HG02763 (cell line): Measurements from ENCODE around the gene DCAKD.

Experiments used
- ATAC-seq: cut with Tn5 transposase; IDR thresholded peaks from one replicate; pipeline ENCODE4 v1.9.1; 2021; ENCODE audit warnings: mild to moderate bottlenecking, moderate library complexity; ENCODE audit not compliant: unreplicated experiment

The DCAKD gene

GRCh38 chr17:45032174-45032541 is 19.3 kb downstream of the DCAKD start:
- no peak for ATAC-seq

DNA sequence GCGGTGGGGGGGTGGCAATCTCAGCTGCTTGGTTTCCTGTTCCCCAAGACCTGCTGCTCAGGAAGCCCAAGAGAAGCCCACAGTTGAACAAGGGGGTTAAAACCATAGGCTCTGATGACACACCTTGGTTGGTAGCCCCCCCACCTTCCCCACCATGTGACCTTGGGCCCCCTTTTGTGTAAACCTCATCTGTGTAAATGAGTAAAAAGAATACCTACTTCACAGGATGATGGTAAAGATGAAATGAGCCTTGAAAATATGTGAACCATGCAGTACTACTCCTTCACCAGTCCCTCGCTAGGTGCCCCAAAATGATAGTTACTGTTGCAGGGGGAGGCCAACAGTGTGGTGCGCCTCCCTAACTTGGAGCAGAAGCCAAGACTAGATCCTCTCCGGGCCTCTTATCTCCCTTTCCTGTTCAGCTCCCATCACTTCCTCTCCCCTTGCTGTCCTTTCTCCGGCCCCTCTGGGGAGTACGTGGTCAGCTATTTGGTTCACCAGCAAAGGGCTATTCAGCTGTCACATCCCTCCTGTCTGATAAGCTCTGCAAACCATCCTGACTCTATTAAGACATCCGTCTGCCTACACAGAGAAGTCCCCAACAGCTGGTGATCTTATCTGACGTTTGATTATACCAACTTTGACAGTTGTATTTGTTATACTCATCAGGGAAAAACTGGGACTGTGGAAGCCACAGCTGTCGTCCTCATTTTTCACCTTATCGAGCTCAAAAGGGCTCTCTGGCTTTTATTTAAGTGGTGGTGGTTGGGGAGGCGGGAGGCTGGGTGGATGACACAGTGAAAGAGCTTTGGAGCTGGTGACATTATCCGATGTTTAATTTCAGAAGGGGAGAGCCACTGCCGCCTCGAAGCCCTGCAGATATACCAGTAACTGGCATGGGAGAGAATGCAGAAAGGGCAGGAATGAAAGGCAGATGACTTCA is 19.9 kb downstream of the DCAKD start:
- ATAC-seq, result no peak

- ATAC-seq, result no peak
Observed at GRCh38 chr17:45030733-45031132, 20.7 kb downstream of the DCAKD start.

DNA sequence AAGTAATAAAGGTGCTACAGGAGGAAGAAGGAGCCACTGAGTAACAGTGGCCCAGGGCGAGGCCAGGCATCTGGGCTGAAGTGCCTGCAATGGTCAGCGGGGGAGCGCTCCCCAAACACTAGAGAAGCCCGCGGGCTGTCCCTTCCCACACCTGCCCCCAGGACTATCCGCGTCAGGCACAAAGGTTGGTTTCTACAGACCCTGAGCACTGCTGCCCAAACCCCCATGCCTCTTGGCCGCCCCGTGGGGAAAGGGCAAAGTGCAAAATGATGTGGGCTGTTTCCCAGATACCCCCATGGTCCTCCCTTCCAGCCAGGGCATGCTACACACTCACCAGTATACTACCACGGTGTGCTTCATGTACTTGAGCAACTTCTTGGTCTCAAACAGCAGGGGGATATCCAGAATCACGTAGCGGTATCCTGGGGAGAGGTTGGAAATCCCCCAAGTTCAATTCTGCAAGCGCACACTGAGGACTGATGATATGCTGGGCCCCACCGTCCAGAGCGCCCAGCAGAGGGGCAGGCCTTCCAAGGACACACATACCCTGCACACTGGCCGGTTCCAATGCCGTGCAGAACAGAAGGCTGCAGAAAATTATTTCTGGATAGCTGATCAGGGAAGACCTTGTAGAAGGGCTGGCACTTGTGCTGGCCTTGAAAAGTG is 21.5 kb downstream of the DCAKD start:
- no peak for ATAC-seq

DNA sequence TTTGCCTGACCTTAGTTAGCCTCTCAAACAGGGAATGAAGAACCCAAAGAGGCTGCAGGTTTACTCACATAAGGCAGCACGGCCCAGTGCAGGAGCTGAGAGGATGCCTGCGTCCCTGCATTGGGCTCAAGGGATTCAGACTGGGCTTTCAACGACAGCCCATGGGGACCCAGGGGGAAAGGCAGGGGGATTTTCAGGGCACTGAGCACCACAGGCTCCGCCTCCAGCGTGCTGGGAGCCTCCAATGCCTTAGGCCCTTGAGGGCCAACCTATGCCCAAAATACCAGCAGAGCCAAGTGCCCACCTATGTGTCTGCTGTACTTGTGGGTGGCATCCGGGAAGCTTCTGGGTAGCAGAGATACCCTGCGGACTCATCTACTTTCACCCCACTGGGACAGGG is 22.3 kb downstream of the DCAKD start:
- ATAC-seq, result no peak

DNA sequence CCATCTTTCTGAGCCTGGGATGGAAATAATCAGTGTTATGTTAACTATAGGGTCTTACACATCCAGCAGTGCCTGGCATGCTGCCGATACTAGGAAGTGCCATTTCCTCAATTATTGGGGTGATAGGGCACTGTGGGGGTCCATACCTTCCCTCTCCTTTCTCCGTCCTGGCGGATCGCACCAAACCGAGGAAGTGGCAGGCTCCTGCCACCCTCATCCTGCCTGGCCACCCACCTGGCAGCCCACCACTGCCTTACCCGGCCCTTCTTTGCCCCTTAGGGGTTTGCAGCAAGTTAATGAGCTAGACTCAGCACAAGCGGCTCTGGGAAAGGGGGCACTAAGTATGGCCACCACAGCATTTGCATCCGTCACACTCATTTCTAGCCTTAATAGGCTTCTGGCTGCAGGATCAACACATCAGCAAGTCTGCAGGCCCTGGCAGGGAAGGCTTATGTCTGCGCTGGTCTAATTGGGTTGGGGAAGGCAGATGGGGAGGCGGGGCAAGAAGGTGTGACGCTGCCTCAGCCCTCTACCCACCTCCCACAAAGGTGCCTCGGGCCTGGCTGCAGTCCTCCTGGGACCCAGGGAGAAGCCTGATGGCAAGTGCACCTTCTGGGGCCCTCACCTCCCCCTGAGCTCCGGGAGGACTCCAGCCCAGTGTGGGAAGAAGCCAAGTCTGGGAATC is 28.6 kb downstream of the DCAKD start:
- ATAC-seq, result no peak

DNA sequence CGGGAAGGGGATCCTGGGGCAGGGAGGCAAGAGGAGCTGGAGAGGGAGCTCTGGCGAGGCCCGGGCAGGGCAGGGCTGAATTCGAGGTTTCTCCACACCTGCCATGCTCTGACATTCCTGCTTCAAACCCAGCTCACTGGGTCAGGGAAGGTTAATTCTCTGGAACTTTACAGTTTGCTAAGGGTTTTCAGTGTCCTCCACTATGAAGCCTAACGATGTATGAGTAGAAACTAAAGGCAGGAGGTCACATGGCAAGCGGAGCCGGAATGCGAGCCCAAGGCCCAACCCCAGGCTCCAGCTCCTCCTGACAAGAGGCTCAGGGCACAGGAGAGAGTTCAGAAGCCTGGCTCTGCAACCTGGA is 29.2 kb downstream of the DCAKD start:
- no peak for ATAC-seq

- peak; percentile 49 for ATAC-seq
Observed at GRCh38 chr17:45021607-45022287, 29.7 kb downstream of the DCAKD start.

DNA sequence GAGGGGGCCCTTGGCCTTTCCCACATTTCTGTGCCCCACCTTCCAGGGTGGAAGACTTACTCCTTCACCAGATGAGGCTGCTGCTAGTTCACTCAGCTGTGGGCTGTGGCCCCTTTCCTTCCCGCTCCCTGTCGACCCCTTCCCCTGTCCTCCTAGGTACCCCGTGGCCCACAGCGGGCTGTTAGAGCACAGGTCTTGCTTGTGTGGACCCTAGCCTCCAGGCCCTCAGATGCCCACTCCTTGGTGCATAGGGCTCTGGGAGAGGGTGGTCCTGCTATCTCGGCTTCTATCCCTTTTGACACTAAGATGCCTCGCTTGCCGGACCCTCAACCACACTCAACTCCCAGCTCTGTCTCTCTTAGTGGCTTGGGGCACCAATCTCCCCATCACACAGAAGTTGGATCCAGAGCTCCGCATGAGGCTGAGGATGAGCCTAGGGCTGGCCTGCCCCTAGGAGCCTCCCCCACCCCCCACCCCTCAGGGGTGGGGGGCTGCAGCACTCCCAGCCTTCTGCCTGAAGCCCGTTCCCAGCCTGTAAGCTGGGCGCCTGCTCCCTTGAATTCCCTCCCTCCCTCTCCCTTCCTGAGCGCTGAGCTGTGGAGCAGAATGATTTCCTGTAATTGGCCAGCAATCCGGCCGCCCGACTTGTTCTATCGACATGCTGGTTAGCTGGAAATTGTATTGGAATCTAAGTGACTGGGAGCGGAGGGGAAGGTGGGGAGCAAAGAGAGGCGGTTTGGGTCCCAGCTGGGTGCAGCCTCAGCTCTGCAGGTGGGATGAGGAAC is 30.9 kb downstream of the DCAKD start:
- no peak for ATAC-seq

DNA sequence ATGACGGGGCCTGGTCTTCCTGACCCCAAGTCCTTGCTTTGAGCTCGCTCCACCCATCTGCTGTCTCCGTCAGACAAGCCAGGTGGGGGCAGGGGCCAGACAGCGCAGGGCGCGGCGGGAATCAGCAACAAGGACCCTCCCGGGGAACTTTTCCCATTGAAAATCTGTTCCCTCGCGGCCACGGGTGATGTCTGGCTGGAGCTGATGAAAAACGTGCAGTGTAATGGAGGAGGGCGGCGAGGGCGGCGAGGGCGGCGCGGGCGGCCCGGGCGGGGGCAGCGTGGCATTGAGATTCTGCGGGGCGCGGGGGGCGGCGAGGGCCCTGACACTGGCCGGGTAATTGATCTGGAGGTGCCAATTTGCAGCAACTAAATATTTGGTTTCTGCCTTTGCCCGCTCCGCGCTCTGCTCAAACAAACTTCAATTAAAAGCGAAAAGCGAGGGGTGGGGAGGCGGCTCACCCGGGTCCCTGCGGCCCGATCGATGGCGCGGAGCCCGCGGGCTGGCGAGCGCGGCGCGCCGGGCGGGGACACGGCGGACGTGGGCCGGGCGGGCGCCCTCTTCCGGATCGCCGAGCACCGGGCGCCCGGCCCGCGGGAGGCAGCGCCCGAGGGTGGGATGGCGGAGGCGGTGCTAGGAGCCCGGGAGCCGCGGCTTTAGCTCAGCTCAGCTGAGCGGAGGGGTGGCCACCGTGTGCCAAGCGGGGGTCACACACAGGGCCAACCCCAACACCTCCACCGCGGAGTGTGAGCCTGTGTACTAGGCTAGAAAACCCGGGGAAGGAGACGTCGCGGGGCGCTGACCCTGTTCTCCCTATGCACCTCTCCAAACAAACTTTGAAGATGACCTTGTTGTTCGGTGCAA is 32.4 kb downstream of the DCAKD start:
- ATAC-seq, result no peak

DNA sequence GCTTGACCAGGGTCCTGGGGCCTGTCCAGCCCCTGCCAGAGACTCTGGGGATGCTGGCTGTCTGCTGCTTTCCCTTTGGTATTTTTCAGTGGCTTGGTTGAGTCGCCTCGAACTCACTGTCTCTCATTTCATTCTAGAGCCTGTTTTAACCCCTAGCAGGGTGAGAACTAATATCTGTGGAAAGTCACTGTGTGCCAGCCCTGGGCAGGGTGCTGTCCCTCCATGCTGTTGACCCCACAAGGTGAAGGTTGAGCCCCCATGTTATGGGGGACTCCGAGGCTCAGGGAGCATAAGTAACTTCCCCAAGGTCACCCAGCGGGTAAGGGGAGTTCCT is 33.0 kb downstream of the DCAKD start:
- no peak for ATAC-seq

DNA sequence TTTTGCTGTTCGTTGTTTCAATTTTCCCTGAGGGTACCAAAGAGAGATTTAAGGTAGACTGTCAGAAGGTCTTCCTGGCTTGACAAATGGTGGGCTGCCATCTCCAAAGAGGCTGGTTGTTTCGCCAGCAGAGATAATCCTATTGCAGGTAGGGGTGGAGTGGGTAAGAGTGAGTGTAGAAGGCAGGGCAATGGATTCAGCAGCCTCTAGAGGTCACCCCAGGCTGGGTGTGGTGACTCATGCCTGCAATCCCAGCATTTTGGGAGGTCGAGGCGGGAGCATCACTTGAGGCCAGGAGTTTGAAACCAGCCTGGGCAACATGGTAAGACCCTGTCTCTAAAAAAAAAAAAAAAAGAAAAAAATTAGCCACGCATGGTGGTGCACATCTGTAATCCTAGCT is 34.6 kb downstream of the DCAKD start:
- no peak for ATAC-seq

DNA sequence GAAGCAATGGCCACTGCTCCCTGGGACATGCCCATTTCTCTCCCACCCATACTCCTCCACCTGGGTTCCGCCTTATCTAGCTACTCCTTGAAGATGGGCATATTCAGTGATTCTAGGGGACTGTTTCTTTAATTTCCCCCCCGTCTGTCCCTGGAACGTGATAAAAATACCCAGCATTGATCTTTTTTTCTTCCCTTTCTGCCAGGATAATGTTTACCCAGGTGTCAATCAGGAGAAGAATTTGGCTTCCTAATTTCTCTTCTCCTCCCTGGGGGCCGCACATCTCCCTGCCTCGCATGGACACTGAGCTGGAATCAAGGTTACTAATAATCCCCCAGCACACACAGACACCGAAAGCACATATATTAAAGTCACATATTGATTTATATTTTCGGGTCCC is 35.2 kb downstream of the DCAKD start:
- ATAC-seq, result no peak

GRCh38 chr17:45013021-45013997 is 38.1 kb downstream of the DCAKD start:
- no peak for ATAC-seq

GRCh38 chr17:45011767-45012166 is 39.7 kb downstream of the DCAKD start:
- no peak for ATAC-seq

DNA sequence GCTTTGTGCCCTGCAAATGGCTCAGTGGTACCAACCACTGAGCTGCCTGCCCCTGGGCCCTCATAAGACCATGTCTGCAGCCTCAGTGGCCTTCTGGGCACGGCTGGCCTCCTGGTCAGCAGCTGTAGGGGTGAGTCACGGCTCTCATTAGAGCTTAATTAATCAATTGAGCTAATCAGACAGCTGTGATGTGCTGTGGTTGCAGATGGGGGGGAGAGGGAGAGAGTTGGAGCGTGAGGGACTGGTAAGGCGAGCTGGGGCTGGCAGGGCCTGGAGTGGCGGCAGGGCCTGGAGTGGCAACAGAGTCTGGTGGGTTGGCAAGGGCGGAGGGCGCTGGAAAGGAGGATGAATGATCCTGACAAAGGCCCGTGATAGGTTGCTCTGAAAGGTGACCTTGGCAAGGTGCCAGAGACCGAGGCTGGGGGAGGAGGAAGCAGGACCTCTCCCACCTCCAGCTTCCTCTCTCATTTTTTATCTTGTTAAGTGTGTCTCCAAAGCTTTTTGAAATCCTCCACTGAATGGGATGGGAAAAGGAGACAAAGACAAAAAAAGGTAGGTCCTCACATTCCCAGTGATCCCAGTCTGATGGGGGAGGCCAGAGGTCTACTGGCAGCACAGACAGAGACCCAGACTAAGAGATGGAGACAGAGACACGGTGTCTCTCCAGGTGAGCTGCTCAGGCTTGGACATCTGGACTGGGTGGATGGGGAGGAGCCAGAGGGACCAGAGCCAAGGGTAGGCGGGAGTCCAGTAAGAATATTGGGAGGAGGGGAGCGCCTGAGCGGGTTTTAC is 41.6 kb downstream of the DCAKD start:
- no peak for ATAC-seq

DNA sequence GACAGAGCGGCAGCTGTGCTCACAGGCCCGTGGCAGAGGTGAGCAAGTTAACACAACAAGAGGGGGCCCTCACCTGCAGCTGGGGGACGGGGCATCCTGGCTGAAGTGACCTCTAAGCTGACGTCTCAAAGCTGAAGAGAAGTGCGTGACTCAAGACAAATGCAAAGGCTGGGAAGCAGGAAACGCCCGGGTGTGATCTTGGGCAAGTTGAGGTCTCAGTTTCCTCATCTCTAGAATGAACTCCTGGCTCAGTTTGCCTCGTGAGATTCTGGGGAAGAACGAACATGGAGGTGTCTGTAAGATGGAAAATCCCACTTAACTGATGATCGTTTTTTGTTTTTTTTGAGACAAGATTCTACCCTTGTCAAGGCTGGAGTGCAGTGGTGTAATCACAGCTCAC is 43.2 kb downstream of the DCAKD start:
- ATAC-seq, result no peak
